Mesothelial cell of epicardium (in vitro differentiated cells): ENCODE data around the gene CC2D1A. TPM values are rescaled to one million over a fixed set of nuclear protein-coding genes. Genes with fewer than 3 reads are reported as not detected.
A peak's percentile ranks its signal among the peaks of the same experiment; 100 is the strongest.

Source experiments
- DNase-seq, 2 experiments: peaks; one replicate each; pipeline ENCODE4 v3.0.0; 2021; ENCODE audit warnings: low spot score in 2 of 2; ENCODE audit not compliant: unreplicated experiment in 2 of 2
- H3K27ac Mint-ChIP-seq: 2 replicates; pipeline ENCODE4 v1.8.0; 2021; ENCODE audit warnings: mixed read lengths
- H3K27me3 Mint-ChIP-seq: 2 replicates; pipeline ENCODE4 v1.8.0; 2021; ENCODE audit warnings: low read depth, mixed read lengths
- H3K36me3 Mint-ChIP-seq: 2 replicates; pipeline ENCODE4 v1.8.0; 2021; ENCODE audit warnings: mixed read lengths
- H3K4me1 Mint-ChIP-seq: 2 replicates; pipeline ENCODE4 v1.8.0; 2021; ENCODE audit warnings: mixed read lengths
- H3K4me3 Mint-ChIP-seq: 2 replicates; pipeline ENCODE4 v1.8.0; 2021; ENCODE audit warnings: mild to moderate bottlenecking, moderate library complexity, mixed read lengths
- H3K9me3 Mint-ChIP-seq: 2 replicates; pipeline ENCODE4 v1.8.0; 2021; ENCODE audit warnings: mixed read lengths
- total RNA-seq: library from RNA; stranded (reverse); gene quantifications from 3 replicates; pipeline ENCODE4 v1.2.1, GENCODE V29; 2021
- TF ChIP-seq, protein P1 (sequence below): fragments of 200-600 bp; sonication (generic); IDR thresholded peaks from one replicate; pipeline ENCODE4 v1.5.0; 2021; ENCODE audit warnings: antibody characterized with exemption; ENCODE audit not compliant: unreplicated experiment

The CC2D1A gene
- total RNA-seq, 1 donor from 2014 or later, result 66.0 TPM

- H3K9me3 Mint-ChIP-seq, result no peaks in the 10 kb centered on the region
- no peaks in the 10 kb centered on the region for H3K27me3 Mint-ChIP-seq
- TF ChIP-seq, protein P1, sequence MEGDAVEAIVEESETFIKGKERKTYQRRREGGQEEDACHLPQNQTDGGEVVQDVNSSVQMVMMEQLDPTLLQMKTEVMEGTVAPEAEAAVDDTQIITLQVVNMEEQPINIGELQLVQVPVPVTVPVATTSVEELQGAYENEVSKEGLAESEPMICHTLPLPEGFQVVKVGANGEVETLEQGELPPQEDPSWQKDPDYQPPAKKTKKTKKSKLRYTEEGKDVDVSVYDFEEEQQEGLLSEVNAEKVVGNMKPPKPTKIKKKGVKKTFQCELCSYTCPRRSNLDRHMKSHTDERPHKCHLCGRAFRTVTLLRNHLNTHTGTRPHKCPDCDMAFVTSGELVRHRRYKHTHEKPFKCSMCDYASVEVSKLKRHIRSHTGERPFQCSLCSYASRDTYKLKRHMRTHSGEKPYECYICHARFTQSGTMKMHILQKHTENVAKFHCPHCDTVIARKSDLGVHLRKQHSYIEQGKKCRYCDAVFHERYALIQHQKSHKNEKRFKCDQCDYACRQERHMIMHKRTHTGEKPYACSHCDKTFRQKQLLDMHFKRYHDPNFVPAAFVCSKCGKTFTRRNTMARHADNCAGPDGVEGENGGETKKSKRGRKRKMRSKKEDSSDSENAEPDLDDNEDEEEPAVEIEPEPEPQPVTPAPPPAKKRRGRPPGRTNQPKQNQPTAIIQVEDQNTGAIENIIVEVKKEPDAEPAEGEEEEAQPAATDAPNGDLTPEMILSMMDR, result no peak
- H3K4me3 Mint-ChIP-seq, result peak overlapping the region; percentile 73
- peaks cover 15% of the 10 kb centered on the region for H3K4me1 Mint-ChIP-seq
- H3K36me3 Mint-ChIP-seq, result peaks cover 3% of the 10 kb centered on the region
- H3K27ac Mint-ChIP-seq, result peak overlapping the region; percentile 76
- DNase-seq, result no peak
These were observed 33.2 kb upstream of the CC2D1A start for GRCh38 chr19:13872695-13873389.

GRCh38 chr19:13873834-13874515 lies 32.0 kb upstream of the CC2D1A start:
- Mint-ChIP-seq H3K4me3 (peak overlapping the region; percentile 30), H3K27me3 (no peaks in the 10 kb centered on the region), H3K27ac (peak overlapping the region; percentile 36), H3K9me3 (no peaks in the 10 kb centered on the region), H3K36me3 (peaks cover 3% of the 10 kb centered on the region), H3K4me1 (peaks cover 15% of the 10 kb centered on the region)
- no peak for DNase-seq
- TF ChIP-seq, protein P1, result no peak

DNA sequence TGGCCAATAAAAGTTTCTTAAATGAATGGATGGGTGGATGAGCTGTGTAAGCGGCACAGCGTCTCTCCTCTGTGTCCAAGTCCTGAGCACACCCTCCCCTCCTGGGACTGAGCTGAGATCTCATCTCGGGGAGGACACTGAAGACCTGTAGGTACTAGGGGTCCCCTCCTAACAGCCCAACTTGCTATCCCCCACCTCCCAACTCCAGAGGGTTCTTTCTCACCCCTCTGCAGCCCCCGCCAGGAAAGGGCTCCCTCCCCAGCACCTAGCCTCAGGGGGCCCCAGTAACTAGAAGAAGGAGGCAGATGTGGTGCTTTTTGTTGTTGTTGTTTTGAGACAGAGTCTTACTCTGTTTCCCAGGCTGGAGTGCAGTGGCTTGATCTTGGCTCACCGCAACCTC lies 30.2 kb upstream of the CC2D1A start:
- TF ChIP-seq, protein P1, result no peak
- DNase-seq, result no peak
- Mint-ChIP-seq H3K36me3 (peaks cover 3% of the 10 kb centered on the region), H3K9me3 (no peaks in the 10 kb centered on the region), H3K4me3 (no peak overlapping the region), H3K27ac (no peak overlapping the region), H3K27me3 (no peaks in the 10 kb centered on the region), H3K4me1 (peaks cover 20% of the 10 kb centered on the region)

DNA sequence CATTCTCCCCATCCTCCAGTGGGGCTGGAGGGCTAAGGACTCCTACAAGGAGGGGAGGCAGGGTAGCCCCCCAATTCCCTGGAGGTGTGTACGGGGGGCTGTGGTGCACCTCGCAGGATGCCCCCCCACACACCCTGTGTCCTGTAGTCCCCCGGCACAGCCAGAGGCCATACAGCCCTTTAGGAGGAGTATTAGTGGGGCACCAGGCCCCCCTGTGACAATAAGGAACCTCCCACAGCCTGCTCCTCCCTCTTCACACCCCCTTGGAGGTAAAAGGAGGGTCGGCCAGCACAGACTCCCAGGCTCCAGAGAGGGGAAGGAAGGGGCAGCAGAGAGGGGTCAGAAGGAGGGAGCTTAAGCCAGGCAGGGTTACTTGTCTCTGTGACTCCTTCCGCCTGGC lies 29.2 kb upstream of the CC2D1A start, which contains the start of gene NANOS3:
NANOS3 (plus strand) TSS at position 301 of the 400 bp plus-strand sequence. CDS start 115 bp downstream, outside the sequence.
- no peak within 1 kb of the TSS for H3K27ac Mint-ChIP-seq
- H3K9me3 Mint-ChIP-seq, result no peaks in the 10 kb centered on the region
- no peak within 1 kb of the TSS for H3K4me3 Mint-ChIP-seq
- H3K4me1 Mint-ChIP-seq, result peaks cover 27% of the 10 kb centered on the region
- no peaks in the 10 kb centered on the region for H3K27me3 Mint-ChIP-seq
- TF ChIP-seq, protein P1, result no peak
- no peak for DNase-seq
- peaks cover 3% of the 10 kb centered on the region for H3K36me3 Mint-ChIP-seq

GRCh38 chr19:13877303-13877702 lies 28.7 kb upstream of the CC2D1A start:
- H3K36me3 Mint-ChIP-seq, result peaks cover 3% of the 10 kb centered on the region
- peaks cover 31% of the 10 kb centered on the region for H3K4me1 Mint-ChIP-seq
- no peaks in the 10 kb centered on the region for H3K9me3 Mint-ChIP-seq
- H3K27me3 Mint-ChIP-seq, result no peaks in the 10 kb centered on the region
- no peak for DNase-seq
- no peak overlapping the region for H3K4me3 Mint-ChIP-seq
- H3K27ac Mint-ChIP-seq, result no peak overlapping the region
- TF ChIP-seq, protein P1, result no peak
